Stimulated activated CD4-positive, alpha-beta T cell treated with anti-CD3 and anti-CD28 coated beads, Interleukin-15, amount 100 ng/mL, for 24 hours (primary cell): ENCODE measurements around the gene KDM4D.
"Not testable (repeated sequence)": the region's sequence is repeated elsewhere in the genome, so short reads cannot be mapped to it uniquely, and the experiment has no call there.

Experiments used
- DNase-seq: peaks from one replicate; pipeline ENCODE4 v3.0.0-alpha.2; 2020

The KDM4D gene

DNA sequence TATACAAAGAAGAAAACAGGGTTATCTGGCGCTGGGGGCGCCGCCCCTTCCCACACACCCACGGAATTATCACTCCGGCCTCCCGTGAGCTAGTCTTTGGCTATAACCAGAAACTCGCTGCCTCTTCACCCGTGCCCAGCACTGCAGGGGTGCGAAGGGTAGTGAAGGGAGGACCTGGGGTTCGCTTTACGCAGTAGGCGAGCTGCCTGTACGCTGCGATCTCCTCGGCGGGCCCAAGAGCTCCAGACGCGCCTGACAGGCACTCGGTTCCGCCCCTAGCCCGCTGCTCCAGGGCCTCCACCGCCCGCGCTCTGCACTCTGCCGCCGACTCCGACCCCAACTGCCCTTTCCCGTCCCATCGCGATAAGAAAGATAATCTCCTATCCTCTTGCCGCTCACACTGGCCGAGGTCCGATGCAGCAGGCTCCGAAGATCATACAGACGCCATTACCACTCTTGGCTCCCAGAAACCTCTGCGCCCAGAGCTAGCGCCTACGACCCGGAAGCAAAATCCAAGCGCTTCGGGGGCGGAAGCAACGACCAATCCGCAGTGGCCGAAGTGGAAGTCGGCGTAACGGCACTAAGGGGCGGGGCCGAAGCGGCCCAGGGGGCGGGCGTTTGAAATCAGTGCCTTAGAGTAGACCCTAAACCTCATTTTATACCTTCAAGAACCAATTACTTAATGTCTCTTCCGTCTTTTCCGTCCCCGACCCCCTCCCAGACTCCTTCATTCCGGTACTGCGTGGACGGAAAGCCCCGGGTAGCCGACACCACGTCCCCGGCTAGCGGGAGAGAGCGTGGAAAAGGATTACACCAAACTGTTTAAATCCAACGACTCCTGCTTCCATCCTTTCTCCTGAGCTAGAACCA lies at the start of gene KDM4D, which contains the start of gene CWC15:
Gene KDM4D (plus strand): TSS at position 611 of the 870 bp plus-strand sequence. CDS start 23,664 bp downstream, outside the sequence.
Gene CWC15 (minus strand): TSS at position 458 of the 870 bp plus-strand sequence. CDS start 1,371 bp downstream, outside the sequence.
- peak; percentile 96 for DNase-seq

GRCh38 chr11:94924171-94924572 lies 49.3 kb upstream of the KDM4D start:
- DNase-seq, result no peak

DNA sequence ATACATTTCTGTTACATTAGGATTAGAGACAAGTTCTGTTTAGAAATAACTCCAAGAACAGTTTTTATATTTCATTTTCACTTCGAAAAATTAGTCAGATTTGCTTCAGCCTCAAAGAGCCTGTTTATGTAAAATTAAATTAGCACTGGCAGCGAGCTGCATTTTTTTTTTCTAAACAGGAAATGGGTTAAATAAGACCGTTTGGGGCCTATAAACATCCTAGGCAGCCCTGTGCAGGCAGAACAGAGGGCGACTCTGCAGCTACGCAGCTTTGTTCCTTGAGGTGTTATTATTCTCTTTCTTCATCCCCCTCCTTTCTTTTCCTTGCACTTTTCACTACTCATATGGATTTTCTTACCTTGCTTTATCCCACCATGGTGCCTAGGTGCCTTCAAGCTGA lies 48.9 kb upstream of the KDM4D start:
- no peak for DNase-seq

DNA sequence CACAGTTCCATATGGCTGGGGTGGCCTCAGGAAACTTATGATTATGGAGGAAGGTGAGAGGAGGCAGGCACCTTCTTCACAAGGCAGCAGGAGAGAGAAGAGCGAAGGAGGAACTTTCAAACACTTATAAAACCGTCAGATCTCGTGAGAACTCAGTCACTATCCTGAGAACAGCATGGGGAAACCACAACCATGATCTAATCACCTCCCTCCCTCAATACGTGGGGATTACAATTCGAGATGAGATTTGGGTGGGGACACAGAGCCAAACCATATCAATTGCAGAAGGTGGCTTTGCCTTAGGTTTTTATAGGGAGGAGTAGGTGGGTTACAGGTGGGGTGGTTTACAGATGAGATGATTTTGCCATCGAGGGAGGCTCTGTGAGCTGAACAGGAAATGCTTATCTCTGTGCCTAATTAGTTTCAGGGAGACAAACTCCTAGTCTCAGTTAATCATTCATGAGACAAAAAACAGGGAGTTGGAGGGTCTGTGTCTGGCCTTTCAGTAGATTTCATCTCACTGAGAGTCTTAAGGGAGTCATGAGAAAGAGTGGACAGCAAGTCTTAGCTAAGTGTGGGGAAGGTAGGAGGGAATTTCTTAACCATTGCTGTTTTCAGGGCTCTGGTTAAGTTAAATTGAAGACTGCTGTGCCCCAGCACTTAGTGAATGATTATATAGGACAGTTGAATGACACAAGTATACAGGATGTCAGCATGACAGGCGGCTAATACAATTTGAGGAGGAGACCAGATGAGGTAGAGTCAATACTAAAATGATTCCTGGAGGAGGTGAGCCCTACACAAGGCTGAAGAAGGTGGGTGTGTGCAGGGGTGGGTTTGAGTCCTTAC lies 47.9 kb upstream of the KDM4D start:
- no peak for DNase-seq

DNA sequence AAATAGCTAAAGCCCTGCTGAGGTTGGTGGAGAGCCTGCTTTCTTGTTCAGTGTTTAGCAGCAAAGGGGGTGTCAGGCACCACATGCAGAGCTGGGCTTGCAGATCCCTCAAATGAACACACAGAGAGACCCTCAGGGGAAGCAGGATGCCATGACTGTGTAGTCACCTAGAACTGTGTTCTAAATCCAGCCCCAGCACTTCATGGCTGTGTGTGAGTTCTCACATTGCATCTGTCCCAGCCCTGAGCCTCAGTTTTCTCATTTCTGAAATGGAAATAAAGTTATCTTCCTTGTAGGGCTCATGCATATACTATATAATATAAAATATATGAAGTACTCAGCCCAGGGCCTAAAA lies 47.3 kb upstream of the KDM4D start:
- DNase-seq, result no peak

GRCh38 chr11:94926698-94927237 lies 46.7 kb upstream of the KDM4D start:
- no peak for DNase-seq

GRCh38 chr11:94928117-94928990 lies 45.2 kb upstream of the KDM4D start:
- DNase-seq, result no peak

GRCh38 chr11:94932072-94932471 lies 41.4 kb upstream of the KDM4D start:
- not testable (repeated sequence) for DNase-seq

- no peak for DNase-seq
Measured at GRCh38 chr11:94932503-94932902, 41.0 kb upstream of the KDM4D start.

DNA sequence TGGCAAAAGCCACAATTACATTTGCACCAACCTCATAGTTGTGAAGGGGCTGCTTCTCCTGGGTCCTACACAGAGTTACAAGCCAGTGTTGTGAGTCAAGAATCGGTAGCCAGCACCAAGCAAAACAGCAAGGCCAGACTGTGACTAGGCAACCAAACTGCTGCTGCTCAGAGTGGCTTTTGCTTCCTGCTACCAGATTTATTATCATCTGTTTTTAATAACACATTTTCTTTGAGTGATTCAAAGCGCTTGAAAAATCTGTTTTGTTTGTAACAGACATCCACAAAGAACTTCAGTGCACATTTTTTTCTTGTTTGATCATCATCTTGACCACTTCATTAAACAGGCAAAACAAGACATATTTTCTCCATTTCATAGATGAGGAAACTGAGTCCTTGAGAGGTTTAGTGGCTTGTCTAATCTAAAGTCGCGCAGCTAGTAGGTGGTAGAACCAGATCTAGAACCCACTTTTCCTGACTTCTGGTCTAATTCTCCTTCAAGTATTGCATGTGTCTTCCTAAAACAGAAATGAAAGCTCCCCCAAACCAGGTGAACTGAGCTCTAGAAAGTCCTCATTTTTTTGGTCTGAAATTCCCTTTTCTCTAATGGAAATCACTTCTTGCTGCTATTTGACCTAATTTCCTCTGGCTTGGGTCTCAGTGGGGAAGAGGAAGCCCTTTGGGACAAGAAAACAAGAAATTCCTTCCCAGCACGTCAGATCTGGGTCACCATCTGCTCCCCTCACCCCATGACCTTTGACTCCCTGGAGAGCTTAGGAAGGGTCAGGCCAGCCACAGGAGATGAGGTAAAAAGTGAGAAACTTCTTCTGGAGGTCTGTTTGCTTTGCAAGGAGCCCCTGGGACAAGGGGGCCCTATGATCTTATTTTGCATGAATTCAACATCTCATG lies 40.0 kb upstream of the KDM4D start:
- no peak for DNase-seq

- peak; percentile 26 for DNase-seq
Measured at GRCh38 chr11:94934362-94934761, 39.1 kb upstream of the KDM4D start.

DNA sequence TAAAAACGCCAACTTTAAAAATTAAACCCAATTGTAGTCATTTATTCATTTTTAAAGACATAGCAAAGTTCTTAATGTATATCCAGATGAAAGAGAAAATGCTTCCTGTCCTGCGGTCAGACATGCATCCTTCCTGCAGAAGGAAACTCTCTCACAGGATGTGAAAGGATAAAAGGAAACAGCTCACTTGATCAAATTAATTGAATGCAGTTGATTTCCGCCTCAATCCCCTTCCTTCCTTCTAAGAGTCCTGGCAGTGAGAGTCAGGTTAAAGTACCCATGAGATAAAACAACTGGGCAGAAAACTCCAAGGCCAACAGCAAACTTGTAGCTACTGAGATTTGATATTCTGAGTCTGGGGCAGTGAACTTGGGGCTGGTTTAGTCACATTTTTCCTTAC lies 38.7 kb upstream of the KDM4D start:
- DNase-seq, result no peak

GRCh38 chr11:94938095-94939055 lies 35.1 kb upstream of the KDM4D start:
- no peak for DNase-seq

GRCh38 chr11:94939346-94939745 lies 34.2 kb upstream of the KDM4D start:
- no peak for DNase-seq

- no peak for DNase-seq
Measured at GRCh38 chr11:94941131-94941530, 32.4 kb upstream of the KDM4D start.

DNA sequence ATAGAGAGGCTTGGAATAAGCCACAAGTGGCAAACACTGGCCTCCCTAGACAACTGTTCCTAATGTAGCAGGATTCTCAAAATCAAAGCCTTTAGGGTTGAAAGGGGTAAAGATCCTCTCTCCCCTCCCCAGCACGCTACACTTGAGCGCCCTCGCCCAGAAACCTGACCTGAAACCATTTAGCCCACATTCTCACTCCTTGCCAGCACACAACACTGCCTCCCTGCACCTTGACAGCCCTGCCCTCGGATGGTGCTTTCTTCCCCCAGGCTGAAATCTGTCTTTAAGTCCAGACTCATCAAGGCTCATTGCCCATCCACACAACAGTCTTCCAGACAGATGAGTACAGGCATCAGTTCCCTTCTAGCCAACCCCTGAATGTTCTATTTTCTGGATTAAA lies 26.7 kb upstream of the KDM4D start:
- DNase-seq, result no peak

- DNase-seq, result no peak
Measured at GRCh38 chr11:94948070-94948617, 25.4 kb upstream of the KDM4D start.

- DNase-seq, result no peak
Measured at GRCh38 chr11:94954753-94955152, 18.8 kb upstream of the KDM4D start.

- DNase-seq, result no peak
Measured at GRCh38 chr11:94956963-94957362, 16.5 kb upstream of the KDM4D start.
